GM12874 (cell line): ENCODE results near the gene TBC1D8.

ENCODE experiments used
- TF ChIP-seq, protein P1 (sequence below): IDR thresholded peaks from 2 replicates; pipeline ENCODE4 v1.5.1; 2011; ENCODE audit warnings: low read depth, mild to moderate bottlenecking, control low read depth, low read length, moderate library complexity; ENCODE audit not compliant: insufficient read depth

TBC1D8 gene

GRCh38 chr2:100992262-100992661 lies 158.9 kb downstream of the TBC1D8 start:
- TF ChIP-seq, protein P1, sequence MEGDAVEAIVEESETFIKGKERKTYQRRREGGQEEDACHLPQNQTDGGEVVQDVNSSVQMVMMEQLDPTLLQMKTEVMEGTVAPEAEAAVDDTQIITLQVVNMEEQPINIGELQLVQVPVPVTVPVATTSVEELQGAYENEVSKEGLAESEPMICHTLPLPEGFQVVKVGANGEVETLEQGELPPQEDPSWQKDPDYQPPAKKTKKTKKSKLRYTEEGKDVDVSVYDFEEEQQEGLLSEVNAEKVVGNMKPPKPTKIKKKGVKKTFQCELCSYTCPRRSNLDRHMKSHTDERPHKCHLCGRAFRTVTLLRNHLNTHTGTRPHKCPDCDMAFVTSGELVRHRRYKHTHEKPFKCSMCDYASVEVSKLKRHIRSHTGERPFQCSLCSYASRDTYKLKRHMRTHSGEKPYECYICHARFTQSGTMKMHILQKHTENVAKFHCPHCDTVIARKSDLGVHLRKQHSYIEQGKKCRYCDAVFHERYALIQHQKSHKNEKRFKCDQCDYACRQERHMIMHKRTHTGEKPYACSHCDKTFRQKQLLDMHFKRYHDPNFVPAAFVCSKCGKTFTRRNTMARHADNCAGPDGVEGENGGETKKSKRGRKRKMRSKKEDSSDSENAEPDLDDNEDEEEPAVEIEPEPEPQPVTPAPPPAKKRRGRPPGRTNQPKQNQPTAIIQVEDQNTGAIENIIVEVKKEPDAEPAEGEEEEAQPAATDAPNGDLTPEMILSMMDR = no peak

DNA sequence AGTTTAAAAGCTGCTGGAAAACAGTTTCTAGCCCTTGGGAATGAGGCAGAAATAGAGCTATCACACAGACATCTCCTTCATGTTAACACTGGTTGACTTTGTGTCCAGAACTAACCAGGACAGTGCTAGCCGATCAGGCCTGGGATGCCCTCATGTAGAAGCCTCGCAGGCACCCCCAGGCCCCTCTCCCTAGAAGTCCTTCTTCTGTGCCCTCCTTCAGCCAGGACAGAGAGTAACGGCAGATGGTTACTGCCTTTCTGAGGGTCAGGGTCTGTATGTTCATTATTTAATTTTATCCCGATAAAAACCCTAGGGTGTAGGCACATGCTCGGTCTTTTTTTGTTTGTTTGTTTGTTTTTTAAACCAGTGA lies 159.8 kb downstream of the TBC1D8 start:
- TF ChIP-seq, protein P1 = no peak

DNA sequence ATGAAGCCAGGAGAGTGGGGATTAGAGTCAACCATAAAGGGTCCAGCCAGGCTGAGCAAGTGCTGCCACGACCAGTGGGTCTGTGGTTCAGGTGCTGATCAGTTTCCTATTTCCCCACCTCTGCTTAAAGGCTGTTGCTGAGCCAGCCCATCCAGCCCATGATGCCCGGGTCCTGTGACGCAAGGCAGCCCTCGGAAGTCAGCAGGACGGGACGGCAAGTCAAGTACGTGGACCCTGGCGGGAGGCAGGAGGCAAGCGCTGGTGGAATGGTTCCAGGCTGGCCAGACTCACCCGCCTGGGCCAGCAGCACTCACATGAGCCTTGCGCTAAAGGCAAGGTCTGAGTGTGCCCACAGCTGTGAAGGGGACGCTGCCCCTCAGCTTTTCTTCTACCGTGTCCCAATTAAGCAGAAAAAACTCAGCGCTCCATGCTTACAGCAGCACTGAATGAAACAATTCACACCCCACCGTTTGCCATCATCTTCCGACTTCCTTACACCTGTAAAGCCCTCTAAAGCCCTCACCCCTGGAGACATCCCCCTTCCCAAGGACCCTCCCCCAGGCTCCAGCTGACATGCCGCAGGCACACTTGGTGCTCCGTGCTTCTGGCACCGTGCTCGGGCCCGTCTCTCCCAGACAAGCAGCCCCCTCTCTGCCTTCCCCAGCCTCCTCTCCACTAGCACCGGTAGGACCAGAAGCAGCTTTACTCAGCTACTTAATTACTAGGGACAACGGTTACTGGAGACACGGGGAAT lies 160.4 kb downstream of the TBC1D8 start:
- TF ChIP-seq, protein P1 = no peak

DNA sequence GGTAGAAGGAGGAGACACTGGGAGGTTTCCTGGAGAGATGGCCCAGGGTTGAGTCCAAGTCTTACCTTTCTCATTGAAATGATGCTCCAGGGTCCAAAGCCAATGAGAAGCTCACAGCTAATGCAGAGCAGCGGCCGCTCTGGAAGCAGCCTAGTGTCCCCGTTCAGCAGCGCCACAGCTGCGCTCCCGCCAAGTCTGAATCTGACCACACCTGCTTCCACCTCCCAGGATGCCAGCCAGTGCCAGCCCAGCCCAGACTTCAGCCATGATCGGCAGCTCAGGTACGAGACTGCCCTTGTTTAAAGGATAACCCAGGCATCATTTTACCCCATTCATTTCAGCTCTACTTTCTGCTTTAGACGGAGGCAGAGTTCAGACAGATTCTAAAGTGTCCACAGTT lies 161.0 kb downstream of the TBC1D8 start:
- TF ChIP-seq, protein P1 = no peak

GRCh38 chr2:100989666-100990065 lies 161.5 kb downstream of the TBC1D8 start:
- TF ChIP-seq, protein P1 = no peak

DNA sequence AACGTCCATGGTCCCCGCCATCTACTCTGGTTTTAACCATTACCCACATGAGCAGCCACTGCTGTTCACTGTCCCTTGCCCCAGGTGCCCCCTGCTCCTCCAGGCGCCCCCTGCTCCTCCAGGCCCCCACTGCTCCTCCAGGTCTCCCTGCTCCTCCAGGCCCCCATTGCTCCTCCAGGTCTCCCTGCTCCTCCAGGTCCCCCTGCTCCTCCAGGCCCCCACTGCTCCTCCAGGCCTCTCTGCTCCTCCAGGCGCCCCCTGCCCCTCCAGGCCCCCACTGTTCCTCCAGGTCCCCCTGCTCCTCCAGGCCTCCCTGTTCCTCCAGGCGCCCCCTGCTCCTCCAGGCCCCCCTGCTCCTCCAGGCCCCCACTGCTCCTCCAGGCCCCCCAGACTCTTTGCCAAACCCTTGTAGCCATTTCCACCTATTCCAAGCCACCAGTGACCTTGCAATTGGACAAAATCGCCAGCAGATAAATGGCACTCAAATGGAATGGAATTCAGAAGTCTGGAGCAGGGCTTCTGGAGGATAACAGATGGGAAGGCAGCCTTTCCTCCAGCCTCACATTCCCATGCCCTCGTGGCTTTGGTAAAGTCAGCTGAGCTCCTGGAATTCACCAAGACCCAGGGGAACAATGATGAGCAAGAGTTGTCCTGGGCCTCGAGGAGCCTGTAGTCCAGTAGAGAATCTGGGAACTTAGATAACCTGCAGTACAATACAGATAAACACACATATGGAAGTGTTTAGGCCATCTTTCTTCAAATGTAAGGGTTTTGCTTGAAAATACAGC lies 162.4 kb downstream of the TBC1D8 start:
- TF ChIP-seq, protein P1 = no peak

DNA sequence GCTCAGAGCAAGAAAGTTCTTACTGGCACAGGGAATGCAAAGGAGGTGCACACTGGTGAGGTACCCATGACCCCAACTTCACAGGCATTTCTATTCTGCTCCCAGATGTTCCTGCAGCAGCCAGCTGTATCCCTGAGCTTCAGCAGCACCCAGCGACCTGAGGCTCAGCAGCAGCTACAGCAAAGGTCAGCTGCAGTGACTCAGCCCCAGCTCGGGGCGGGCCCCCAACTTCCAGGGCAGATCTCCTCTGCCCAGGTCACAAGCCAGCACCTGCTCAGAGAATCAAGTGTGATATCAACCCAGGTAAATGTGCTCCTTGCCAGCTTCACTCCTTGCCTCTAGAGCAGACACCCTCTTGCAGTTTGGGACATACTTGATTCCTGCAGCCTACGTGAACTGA lies 163.2 kb downstream of the TBC1D8 start:
- TF ChIP-seq, protein P1 = no peak
